ENCODE measurements around the gene TROAP.

Gene TROAP

DNA sequence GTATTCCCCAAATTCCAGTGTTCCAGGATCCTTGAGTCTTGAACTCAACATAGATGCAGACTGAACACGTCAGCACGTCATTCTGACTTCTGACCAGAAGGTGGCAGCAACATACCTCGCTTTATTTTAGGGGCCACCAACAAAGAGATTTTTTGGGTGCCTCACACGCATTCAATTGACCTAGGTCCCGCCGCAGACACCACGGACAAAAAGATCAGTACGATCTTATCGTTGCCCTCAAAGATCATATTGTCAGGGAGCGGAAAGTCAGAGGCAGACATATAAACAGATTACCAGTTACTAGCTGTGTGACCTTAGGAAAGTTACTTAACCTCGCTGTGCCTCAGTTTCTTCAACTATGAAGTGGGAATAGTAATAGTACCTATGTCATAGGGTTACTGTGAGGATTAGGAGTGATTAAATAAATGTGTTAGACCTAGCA is 34.6 kb upstream of the TROAP start:
- DNase-seq (ENCODE audit: low spot score) = peak; percentile 87
- TF ChIP-seq, protein P1, sequence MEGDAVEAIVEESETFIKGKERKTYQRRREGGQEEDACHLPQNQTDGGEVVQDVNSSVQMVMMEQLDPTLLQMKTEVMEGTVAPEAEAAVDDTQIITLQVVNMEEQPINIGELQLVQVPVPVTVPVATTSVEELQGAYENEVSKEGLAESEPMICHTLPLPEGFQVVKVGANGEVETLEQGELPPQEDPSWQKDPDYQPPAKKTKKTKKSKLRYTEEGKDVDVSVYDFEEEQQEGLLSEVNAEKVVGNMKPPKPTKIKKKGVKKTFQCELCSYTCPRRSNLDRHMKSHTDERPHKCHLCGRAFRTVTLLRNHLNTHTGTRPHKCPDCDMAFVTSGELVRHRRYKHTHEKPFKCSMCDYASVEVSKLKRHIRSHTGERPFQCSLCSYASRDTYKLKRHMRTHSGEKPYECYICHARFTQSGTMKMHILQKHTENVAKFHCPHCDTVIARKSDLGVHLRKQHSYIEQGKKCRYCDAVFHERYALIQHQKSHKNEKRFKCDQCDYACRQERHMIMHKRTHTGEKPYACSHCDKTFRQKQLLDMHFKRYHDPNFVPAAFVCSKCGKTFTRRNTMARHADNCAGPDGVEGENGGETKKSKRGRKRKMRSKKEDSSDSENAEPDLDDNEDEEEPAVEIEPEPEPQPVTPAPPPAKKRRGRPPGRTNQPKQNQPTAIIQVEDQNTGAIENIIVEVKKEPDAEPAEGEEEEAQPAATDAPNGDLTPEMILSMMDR (IDR thresholded peaks at IDR 0.05; ENCODE audit: extremely low read depth, insufficient read depth, missing control alignments) = peak; percentile 80
- in situ Hi-C loops (cut with MboI; ENCODE audit: low pct_unique_long_range_greater_than_20kb, low sequenced_read_pairs, unreplicated experiment) = no loop called here

DNA sequence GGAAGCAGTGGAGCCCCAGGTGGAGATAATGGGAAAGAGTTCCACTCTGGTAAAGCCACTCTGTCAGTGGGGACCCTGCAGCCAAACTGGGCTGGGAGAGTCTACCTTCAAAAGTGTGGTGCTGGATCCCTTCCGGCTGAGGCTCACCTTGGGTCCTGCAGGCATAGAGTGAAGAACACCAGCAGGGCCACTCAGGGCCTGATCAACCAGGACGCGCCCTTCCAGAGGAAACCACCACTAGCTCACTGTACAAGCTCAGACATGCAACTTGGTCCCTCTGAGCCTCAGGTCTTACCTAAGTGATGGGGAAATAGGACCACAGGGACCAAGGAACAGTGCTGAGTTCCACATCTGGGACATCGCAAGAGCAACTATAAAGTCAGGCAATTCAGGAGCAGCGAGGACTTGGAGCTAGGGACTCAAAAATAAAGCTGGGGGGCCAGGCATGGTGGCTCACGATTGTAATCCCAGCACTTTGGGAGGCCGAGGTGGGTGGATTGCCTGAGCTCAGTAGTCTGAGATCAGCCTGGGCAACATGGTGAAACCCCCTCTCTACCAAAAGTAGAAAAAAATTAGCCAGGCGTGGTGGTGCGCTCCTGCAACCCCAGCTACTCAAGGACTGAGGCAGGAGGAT is 34.0 kb upstream of the TROAP start:
- in situ Hi-C loops (cut with MboI; ENCODE audit: low pct_unique_long_range_greater_than_20kb, low sequenced_read_pairs, unreplicated experiment) = no loop called here
- DNase-seq (ENCODE audit: low spot score) = no peak
- TF ChIP-seq, protein P1 (IDR thresholded peaks at IDR 0.05; ENCODE audit: extremely low read depth, insufficient read depth, missing control alignments) = no peak

DNA sequence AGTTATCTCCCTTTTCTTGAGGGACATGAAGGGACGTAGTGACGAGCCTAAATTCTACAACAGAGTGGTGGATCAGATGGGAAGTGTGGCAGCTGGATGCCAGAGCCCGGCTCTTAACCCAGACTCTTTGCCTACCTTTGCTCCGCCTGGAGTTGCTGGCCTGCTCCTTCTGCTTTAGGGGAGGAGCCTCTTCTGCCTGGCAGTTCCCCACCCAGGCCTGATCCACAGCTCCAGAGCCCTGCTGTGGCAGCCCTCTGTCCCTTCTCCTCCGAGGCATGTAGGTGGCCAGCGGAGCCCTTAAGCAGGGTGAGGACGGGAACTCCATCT is 30.4 kb upstream of the TROAP start:
- in situ Hi-C loops (cut with MboI; ENCODE audit: low pct_unique_long_range_greater_than_20kb, low sequenced_read_pairs, unreplicated experiment) = no loop called here
- TF ChIP-seq, protein P1 (IDR thresholded peaks at IDR 0.05; ENCODE audit: extremely low read depth, insufficient read depth, missing control alignments) = no peak
- DNase-seq (ENCODE audit: low spot score) = no peak

DNA sequence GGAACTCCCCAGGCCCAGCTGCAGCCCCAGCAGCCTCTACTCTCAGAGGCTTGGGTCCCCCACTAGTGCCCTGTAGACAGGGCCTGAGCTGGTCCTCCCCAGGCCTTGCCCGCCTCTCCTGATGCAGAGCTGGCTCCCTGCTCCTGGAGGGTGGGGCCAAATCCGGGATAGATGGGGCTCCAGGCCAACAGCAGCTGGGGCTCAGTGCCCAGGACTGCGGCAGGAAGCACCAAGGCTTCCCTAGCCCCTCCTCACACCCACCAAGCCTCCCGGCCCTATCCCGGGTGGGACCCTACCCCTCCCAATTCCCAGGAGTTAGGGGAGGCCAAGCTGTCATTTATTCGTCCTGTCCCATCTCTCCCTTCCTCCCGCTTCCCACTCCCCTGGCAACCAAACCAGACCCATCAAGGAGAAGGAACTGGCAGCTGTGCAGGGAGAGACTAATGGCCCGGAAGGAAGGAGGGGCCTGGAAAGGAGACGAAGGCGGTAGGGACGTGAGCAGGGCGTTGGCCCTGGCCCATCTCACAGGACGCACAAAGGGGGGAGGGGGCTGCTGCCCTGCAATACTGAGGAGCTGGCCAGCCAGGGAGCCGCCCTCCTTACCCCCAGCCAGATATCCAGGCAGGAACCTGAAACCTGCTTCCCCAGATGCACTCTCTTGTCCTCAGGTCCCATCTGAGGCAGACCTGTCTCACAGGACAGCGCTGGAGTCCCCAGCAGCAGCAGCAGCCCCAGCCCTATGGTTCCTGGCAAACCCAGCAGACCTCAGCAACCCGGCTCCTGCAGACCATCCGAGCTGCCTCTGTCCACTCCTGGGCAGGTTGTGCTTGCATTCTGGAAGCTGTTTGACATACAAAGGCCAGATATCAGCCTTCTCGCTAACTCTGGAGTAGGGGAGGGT is 29.7 kb upstream of the TROAP start:
- in situ Hi-C loops (cut with MboI; ENCODE audit: low pct_unique_long_range_greater_than_20kb, low sequenced_read_pairs, unreplicated experiment) = no loop called here
- DNase-seq (ENCODE audit: low spot score) = peak; percentile 7
- TF ChIP-seq, protein P1 (IDR thresholded peaks at IDR 0.05; ENCODE audit: extremely low read depth, insufficient read depth, missing control alignments) = no peak

DNA sequence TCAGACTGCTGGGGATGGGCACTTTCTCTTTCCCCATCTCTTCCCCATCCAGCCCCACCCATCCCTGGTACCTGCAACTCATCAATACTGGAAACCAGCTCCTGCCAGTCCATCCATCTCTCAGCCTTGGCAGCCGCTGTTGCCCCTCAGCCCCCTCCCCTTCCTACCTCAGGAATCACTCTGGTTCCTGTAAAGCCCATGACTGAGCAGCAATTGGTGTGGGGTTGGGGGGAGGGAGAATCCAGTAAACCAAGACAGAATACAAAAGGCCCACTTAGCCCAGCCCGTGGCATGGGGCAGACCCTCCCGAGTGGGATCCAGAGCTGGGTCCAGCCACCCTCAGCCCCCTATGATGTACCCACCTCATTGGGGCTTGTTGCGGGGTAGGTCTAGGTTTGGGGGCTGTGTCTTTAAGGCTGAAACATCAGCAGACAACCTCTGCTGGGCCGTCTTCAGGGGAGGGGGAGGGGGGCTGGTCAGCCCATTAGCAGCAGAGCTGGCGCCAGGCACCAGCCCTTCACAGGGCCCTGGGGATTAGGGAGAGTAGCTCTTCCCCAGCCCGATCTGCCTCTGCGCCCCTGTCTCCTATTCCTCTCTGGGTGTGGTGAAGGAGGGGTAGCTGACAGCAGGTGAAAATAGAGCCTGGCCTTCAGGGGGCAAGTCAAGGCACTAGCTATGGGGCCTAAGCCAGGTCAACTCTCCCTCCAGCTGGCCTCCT is 28.8 kb upstream of the TROAP start:
- peak; percentile 9 for DNase-seq (ENCODE audit: low spot score)
- in situ Hi-C loops (cut with MboI; ENCODE audit: low pct_unique_long_range_greater_than_20kb, low sequenced_read_pairs, unreplicated experiment) = no loop called here
- TF ChIP-seq, protein P1 (IDR thresholded peaks at IDR 0.05; ENCODE audit: extremely low read depth, insufficient read depth, missing control alignments) = no peak

DNA sequence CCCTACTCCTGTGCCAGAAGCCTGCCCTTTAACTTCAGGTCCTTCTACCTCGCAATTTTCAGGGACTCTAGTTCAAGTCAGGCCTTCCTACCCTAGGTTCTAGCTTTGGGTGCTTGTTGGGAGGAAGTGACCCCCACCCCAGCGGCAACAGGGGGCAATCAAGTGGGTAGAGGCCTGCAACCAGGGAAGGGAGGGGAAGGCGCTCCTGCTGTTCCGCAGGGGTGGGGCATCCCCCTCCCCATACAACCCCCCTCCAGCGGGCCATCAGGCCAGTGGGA is 28.3 kb upstream of the TROAP start:
- in situ Hi-C loops (cut with MboI; ENCODE audit: low pct_unique_long_range_greater_than_20kb, low sequenced_read_pairs, unreplicated experiment) = no loop called here
- TF ChIP-seq, protein P1 (IDR thresholded peaks at IDR 0.05; ENCODE audit: extremely low read depth, insufficient read depth, missing control alignments) = no peak
- DNase-seq (ENCODE audit: low spot score) = no peak
